Cardiac muscle cell (in vitro differentiated cells and primary cell): Measurements from ENCODE around the gene RBM23. TPM values are rescaled to one million over a fixed set of nuclear protein-coding genes. Genes with fewer than 3 reads are reported as not detected.

Source experiments
- DNase-seq, 2 donors: peaks; one replicate each; pipeline versions ENCODE4 v3.0.0 to v3.0.0-alpha.2; 2010 to 2017; ENCODE audit warnings: low read depth in 1 of 2, low spot score in 1 of 2
- H3K27ac ChIP-seq: fragments of 200-600 bp; sonication (generic); 2 replicates; pipeline ENCODE4 v1.5.1; 2016
- H3K27me3 ChIP-seq: fragments of 200-600 bp; sonication (generic); 2 replicates; pipeline ENCODE4 v1.6.0; 2016; ENCODE audit warnings: control low read depth
- H3K36me3 ChIP-seq: fragments of 200-600 bp; sonication (generic); 2 replicates; pipeline ENCODE4 v1.5.1; 2016; ENCODE audit warnings: control low read depth
- H3K4me1 ChIP-seq: fragments of 200-600 bp; sonication (generic); 2 replicates; pipeline ENCODE4 v1.8.1; 2017; ENCODE audit warnings: low read depth, mild to moderate bottlenecking, mixed run types
- H3K4me3 ChIP-seq: fragments of 200-600 bp; sonication (generic); 2 replicates; pipeline ENCODE4 v1.5.1; 2016; ENCODE audit warnings: mild to moderate bottlenecking
- H3K9me3 ChIP-seq: fragments of 200-600 bp; sonication (generic); 2 replicates; pipeline ENCODE4 v1.5.1; 2017; ENCODE audit warnings: low read depth, mild to moderate bottlenecking, control low read depth
- CTCF ChIP-seq: IDR thresholded peaks from 2 replicates; pipeline ENCODE4 v1.5.1; 2012; ENCODE audit warnings: low read depth, mild to moderate bottlenecking, low read length
- polyA plus RNA-seq: library from polyadenylated mRNA; unstranded; fragments of >200 nt; fragmentation: Nextera tagmentation; extraction: Ambion mirVana; gene quantifications from 2 replicates; pipeline ENCODE4 v1.2.1, GENCODE V29; 2016
- total RNA-seq: library from RNA; depleted of rRNA; stranded (reverse); fragments of >200 nt; gene quantifications from 2 replicates; pipeline ENCODE4 v1.2.3, GENCODE V29; 2016

The RBM23 gene
- total and polyA plus RNA-seq, 2 experiments from 2014 or later, result 93.4 to 107 TPM

GRCh38 chr14:22910916-22911315 lies 8.0 kb downstream of the RBM23 start:
- Histone ChIP-seq H3K27me3 (no peaks in the 10 kb centered on the region), H3K9me3 (no peaks in the 10 kb centered on the region), H3K27ac (no peak overlapping the region), H3K36me3 (peaks cover 39% of the 10 kb centered on the region), H3K4me1 (no peaks in the 10 kb centered on the region), H3K4me3 (no peak overlapping the region)
- no peak for TF ChIP-seq CTCF
- DNase-seq, result no peak

GRCh38 chr14:22908601-22909000 lies 10.3 kb downstream of the RBM23 start:
- Histone ChIP-seq H3K27me3 (no peaks in the 10 kb centered on the region), H3K36me3 (peaks cover 60% of the 10 kb centered on the region), H3K27ac (no peak overlapping the region), H3K9me3 (no peaks in the 10 kb centered on the region), H3K4me1 (no peaks in the 10 kb centered on the region), H3K4me3 (no peak overlapping the region)
- DNase-seq, result peak in 1 of 2 donors; percentile 45
- no peak for TF ChIP-seq CTCF

- peaks cover 70% of the 10 kb centered on the region for H3K36me3 ChIP-seq
- H3K4me3 ChIP-seq, result no peak overlapping the region
- no peaks in the 10 kb centered on the region for H3K4me1 ChIP-seq
- H3K9me3 ChIP-seq, result no peaks in the 10 kb centered on the region
- DNase-seq, result no peak
- no peaks in the 10 kb centered on the region for H3K27me3 ChIP-seq
- H3K27ac ChIP-seq, result no peak overlapping the region
- no peak for TF ChIP-seq CTCF
These were observed 11.5 kb downstream of the RBM23 start for GRCh38 chr14:22907429-22907828.

GRCh38 chr14:22906073-22906472 lies 12.9 kb downstream of the RBM23 start:
- Histone ChIP-seq H3K27me3 (no peaks in the 10 kb centered on the region), H3K4me3 (no peak overlapping the region), H3K9me3 (no peaks in the 10 kb centered on the region), H3K4me1 (no peaks in the 10 kb centered on the region), H3K36me3 (peaks cover 81% of the 10 kb centered on the region), H3K27ac (no peak overlapping the region)
- DNase-seq, result no peak
- TF ChIP-seq CTCF, result no peak

GRCh38 chr14:22905627-22906026 lies 13.3 kb downstream of the RBM23 start:
- Histone ChIP-seq H3K9me3 (no peaks in the 10 kb centered on the region), H3K36me3 (peaks cover 82% of the 10 kb centered on the region), H3K4me3 (no peak overlapping the region), H3K27me3 (no peaks in the 10 kb centered on the region), H3K4me1 (no peaks in the 10 kb centered on the region), H3K27ac (no peak overlapping the region)
- no peak for DNase-seq
- TF ChIP-seq CTCF, result no peak

GRCh38 chr14:22903742-22904087 lies 15.2 kb downstream of the RBM23 start:
- Histone ChIP-seq H3K4me1 (no peaks in the 10 kb centered on the region), H3K27ac (no peak overlapping the region), H3K27me3 (no peaks in the 10 kb centered on the region), H3K36me3 (peaks cover 74% of the 10 kb centered on the region), H3K9me3 (no peaks in the 10 kb centered on the region), H3K4me3 (no peak overlapping the region)
- no peak for TF ChIP-seq CTCF
- no peak for DNase-seq
